GM20431 (cell line): ENCODE data around the gene SLC37A4.
"Not testable (repeated sequence)": the region's sequence is repeated elsewhere in the genome, so short reads cannot be mapped to it uniquely, and the experiment has no call there.

Experiments
- in situ Hi-C: fragments of 300-500 bp; cut with MseI, MboI; formaldehyde crosslinking; loops from one replicate; pipeline ENCODE4 v1.15.0; 2020; ENCODE audit warnings: low sequenced_read_pairs; ENCODE audit not compliant: unreplicated experiment

The SLC37A4 gene

GRCh38 chr11:119019996-119020395 lies 10.7 kb downstream of the SLC37A4 start:
- in situ Hi-C loops, result no loop called here

DNA sequence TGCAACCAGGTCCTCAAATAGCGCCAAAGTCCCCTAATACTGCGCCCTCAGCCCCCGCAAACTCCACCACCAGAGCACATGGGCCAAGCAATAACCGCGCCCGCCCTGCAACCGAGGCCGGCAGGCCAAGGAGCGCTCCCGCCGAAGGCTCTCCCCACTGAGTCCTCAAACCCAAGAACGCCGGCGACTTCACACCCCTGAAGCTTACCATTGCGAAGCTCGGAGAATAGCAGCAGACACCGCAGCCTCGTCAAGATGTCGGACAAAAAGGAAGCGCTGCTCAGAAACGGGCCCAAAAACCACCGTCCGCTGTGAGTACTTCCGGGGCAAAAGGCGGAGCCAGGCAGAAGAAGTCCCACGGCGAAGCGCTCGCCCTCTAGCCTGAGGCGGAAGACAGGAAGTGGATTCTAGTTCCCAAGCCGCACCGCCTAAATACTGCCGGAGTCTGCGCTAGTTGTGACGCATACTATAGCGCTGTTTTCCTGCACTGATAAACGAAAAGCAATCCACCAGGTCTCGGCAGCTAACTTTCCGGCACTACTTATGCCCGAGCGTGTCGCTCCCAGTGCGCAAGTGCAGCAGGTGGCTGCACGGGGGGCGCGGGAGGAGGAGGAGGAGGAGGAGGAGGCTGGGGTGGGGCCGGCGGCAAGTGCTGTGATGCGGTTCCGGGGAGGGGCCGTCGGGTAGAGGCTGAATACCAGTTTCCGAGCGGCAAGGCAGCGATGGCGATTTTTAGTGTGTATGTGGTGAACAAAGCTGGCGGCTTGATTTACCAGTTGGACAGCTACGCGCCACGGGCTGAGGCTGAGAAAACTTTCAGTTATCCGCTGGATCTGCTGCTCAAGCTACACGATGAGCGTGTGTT lies 12.4 kb downstream of the SLC37A4 start, which contains the start of the genes RPS25 and TRAPPC4:
Gene RPS25, minus strand, starts transcription at position 270 of the 865 bp plus-strand sequence. Its CDS starts 59 bp downstream, at position 211.
Gene TRAPPC4, plus strand, starts transcription at position 693 of the 865 bp plus-strand sequence. Its CDS starts 30 bp downstream, at position 723.
- in situ Hi-C loops, result no loop called here

GRCh38 chr11:119017377-119017776 lies 13.3 kb downstream of the SLC37A4 start:
- in situ Hi-C loops, result not testable (repeated sequence)

DNA sequence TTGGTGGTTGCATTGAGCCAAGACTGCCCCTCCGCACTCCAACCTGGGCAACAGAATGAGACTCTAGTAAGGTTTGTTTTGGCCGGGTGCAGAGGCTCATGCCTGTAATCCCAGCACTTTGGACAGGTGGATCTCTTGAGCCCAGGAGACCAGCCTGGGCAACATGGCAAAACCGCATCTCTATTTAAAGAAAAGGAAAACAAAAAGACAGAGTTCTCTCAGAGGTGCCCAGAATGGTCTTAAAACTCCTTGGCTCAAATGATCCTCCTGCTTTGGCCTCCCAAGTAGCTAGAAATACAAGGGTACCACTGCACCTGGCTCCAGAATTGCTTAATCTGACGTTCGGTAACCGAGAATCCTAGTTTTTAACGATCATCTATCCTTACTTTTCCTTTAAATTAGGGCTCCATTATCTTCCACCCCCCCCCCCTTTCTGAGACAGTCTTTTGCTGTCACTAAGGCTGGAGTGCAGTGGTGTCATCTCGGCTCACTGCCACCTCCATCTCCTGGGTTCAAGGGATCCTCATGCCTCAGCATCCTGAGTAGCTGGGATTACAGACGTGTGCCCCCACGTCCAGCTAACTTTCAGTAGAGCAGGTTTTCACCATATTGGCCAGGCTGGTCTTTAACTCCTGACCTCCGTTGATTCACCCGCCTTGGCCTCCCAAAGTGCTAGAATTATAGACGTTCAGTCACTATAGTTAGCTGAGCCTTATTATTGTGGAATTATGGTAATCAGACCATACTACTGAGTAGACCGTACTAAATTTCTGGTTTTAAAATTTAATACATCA lies 14.3 kb downstream of the SLC37A4 start:
- in situ Hi-C loops, result no loop called here

DNA sequence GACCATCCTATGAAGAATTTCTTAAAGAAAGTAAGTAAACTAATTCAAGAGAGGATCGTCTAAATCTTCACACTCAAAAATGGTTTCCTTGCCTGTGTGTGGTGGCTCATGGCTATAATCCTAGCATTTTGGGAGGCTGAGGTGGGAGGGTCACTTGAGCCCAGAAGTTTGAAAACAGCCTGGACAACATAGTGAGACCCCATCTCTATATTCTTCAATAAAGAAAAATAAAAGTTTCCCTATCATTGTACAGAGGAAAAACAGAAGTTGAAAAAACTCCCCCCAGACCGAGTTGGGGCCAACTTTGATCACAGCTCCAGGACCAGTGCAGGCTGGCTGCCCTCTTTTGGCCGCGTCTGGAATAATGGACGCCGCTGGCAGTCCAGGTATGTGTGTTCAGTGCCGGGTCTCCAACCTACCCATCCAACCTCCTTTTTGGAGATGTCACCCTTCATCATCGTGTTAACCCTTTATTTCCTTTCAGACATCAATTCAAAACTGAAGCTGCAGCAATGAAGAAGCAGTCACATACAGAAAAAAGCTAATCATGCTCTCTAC lies 15.5 kb downstream of the SLC37A4 start:
- in situ Hi-C loops, result no loop called here

DNA sequence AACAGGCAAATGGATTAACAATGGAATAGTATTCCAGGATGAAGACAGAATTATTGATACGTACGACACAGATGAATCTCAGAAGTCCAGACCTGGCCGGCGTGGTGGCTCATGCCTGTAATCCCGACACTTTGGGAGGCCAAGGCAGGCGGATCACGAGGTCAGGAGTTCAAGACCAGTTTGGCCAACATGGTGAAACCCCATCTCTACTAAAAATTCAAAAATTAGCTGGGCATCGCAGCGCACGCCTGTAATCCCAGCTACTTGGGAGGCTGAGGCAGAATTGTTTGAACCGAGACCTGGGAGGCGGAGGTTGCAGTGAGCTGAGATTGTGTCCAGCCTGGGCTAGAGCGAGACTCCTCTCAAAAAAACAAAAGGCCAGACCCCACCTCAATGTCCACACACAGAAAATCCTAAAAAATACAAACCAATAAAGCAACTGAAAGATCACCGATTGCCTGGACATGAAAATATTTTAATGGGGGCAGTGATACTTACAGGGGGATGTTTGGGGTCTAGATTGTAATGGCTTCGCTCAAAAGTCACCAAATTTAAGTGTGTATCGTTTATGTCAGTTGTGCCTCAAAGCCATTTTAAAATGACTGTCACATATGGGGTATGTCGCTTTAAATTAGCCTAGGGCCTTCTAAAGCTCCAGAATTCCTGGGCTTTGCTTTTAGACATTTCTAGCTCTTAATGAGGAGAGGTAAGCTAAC lies 16.3 kb downstream of the SLC37A4 start:
- in situ Hi-C loops, result no loop called here

DNA sequence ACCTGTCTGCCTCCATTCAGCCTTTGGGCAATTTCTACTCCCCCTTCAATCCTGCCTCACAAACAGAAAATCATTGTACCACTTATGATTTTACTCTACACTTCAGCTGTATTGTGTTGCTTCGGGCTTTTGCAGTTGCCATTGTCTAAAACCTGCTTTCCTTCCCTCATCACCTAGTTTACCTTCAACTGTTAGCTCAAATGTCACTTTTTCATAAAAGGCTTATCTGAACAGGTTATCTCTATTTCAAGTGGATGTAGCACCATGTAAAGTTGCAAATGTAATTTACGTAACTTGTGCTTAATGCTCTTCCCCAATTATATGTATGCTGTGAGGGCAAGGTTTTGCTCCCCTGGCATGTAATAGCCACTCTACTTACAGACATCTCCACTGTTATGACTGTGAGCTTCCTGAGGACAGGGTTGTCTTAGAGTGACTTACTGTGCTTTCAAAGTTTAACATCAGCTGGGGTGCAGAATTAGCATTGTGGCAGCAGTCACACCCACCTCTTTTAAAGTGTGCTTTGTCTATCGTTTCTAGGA lies 18.0 kb downstream of the SLC37A4 start:
- in situ Hi-C loops, result no loop called here

GRCh38 chr11:119011476-119012053 lies 19.1 kb downstream of the SLC37A4 start:
- in situ Hi-C loops, result no loop called here

DNA sequence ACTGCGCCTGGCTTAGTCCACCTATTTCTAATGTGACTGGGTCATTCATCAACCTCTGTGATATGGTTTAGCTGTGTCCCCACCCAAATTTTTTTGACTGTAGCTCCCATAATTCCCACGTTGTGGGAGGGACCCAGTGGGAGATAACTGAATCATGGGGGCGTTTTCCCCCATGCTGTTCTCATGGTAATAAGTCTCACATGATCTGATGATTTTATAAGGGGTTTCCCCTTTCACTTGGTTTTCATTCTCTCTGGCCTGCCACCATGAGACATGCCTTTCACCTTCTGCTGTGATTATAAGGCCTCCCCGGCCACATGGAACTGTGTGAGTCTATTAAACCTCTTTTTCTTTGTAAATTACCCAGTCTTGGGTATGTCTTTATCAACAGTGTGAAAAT lies 24.0 kb downstream of the SLC37A4 start:
- in situ Hi-C loops, result no loop called here

DNA sequence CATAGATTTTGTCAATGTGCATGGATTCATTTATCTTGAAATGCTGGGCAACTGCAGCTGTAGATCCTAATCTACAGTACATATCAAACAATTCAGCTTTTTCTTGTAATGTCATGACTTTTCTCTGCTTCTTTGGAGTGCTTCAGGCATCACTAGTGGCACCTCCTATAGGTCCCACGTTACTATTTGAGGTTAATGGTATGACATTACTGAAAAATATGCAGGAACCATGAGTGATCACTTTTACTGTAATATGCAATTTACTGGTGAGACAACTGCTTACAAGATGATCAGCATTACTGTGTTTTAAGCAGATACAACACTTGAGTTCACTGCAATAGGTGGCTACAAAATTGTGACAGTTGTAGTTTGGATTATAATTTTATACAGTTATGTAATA lies 29.8 kb downstream of the SLC37A4 start:
- in situ Hi-C loops, result no loop called here

GRCh38 chr11:118998822-118999221 lies 31.9 kb downstream of the SLC37A4 start:
- in situ Hi-C loops, result no loop called here

- in situ Hi-C loops, result no loop called here
Observed at GRCh38 chr11:118998388-118998717, 32.3 kb downstream of the SLC37A4 start.

DNA sequence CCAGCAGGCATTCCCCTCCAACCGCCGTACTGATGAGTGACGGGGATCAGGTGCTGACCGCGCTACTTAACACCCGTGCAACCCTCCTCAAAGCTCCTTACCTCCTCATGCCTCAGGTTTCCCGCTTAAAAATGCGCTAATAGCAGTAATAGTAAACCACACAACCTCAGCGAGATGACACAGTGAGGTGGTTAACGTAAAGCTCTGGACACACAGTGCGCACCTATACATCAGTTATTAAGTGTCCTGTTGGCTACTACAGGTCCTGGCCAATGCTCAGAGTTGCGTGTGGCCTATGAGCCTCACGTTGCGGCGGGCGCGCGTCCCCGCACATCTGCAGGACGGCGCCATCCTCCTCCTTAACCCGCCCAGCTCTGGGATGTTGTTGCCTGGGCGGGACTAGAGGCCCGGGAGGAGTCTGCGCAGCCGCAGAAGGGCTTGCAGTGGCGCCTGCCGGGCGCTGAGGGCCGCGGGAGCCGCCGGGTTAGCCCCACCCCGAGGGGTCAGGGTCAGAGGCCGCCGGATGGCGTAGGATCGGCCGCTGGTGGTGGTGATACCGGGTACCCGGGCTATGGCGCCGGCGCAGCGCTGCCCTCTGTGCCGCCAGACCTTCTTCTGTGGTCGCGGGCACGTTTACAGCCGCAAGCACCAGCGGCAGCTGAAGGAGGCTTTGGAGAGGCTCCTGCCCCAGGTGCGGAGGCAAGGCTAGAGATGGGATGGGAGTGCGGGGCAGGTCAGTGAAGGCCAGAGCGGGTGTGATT lies 32.9 kb downstream of the SLC37A4 start, which contains the start of gene CENATAC:
Gene CENATAC, plus strand, starts transcription at position 512 of the 761 bp plus-strand sequence. Its CDS starts 60 bp downstream, at position 572.
- in situ Hi-C loops, result no loop called here

DNA sequence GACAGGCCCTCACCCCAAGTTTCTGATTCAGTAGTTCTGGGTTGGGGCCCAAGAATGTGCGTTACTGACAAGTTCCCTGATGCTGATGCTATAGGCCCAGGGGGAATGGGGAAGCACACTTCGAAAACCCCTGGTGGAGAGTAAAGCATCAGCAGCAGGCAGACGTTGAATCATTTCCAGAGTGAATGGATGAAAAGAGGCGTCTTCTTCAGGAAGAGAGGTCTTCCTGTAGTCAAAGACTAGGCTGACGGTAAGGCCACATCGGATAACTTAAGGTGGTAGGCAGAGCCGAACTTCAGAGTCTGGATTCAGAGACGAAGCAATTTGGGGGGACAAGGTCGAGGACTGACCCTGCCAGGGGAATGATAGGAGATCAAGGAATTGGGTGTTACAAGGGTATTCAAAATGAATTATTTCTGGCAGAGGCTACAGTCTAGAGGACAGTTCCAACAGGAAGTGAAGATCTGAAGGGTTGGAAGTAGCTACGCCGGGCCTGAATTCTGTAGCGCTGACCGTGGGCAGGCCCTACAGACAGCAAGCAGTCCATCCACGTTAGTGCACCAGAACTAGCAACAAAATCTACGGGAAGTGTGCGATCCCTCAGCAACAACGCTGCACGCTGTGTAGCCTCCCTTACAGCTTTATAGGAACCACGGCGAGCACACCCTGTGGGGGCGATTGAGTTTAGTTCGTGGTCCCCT lies 33.6 kb downstream of the SLC37A4 start:
- in situ Hi-C loops, result no loop called here

GRCh38 chr11:118991486-118992038 lies 39.1 kb downstream of the SLC37A4 start:
- in situ Hi-C loops, result not testable (repeated sequence)

GRCh38 chr11:118988280-118988679 lies 42.4 kb downstream of the SLC37A4 start:
- in situ Hi-C loops, result no loop called here

GRCh38 chr11:118984825-118985224 lies 45.9 kb downstream of the SLC37A4 start:
- in situ Hi-C loops, result no loop called here

GRCh38 chr11:118984337-118984736 lies 46.3 kb downstream of the SLC37A4 start:
- in situ Hi-C loops, result not testable (repeated sequence)
